Natural killer cell (primary cell): ENCODE data around the gene PROK1. TPM values are rescaled to one million over a fixed set of nuclear protein-coding genes. Genes with fewer than 3 reads are reported as not detected.

Experiments used
- ATAC-seq, 3 donors: fragments of 150-1000 bp in 2 of 3; fragments of 200-7000 bp in 1 of 3; cut with Tn5 transposase; 1 replicate in 1 of 3; 2 replicates in 2 of 3; pipeline ENCODE4 v1.10.0; 2021; ENCODE audit warnings: mild to moderate bottlenecking in 2 of 3, moderate library complexity in 2 of 3
- DNase-seq, 2 donors: peaks; one replicate each; pipeline versions ENCODE4 v3.0.0 to v3.0.0-alpha.2; 2013 to 2021; ENCODE audit warnings: mixed read lengths in 1 of 2
- H3K27ac ChIP-seq: one replicate; pipeline ENCODE4 v1.5.1; 2013; ENCODE audit warnings: mild to moderate bottlenecking, low read length
- H3K27me3 ChIP-seq: one replicate; pipeline ENCODE4 v1.6.1; 2013; ENCODE audit warnings: low read length; ENCODE audit not compliant: control insufficient read depth, insufficient read depth
- H3K36me3 ChIP-seq: one replicate; pipeline ENCODE4 v1.6.1; 2013; ENCODE audit warnings: low read length; ENCODE audit not compliant: control insufficient read depth, insufficient read depth
- H3K4me1 ChIP-seq: one replicate; pipeline ENCODE4 v1.6.1; 2013; ENCODE audit warnings: low read length; ENCODE audit not compliant: control insufficient read depth, insufficient read depth
- H3K4me3 ChIP-seq: one replicate; pipeline ENCODE4 v1.5.1; 2013; ENCODE audit warnings: low read length
- H3K9me3 ChIP-seq: one replicate; pipeline ENCODE4 v1.6.1; 2013; ENCODE audit warnings: low read length; ENCODE audit not compliant: control insufficient read depth, insufficient read depth
- H3K27ac Mint-ChIP-seq, 2 donors: one replicate each; pipeline ENCODE4 v1.8.0; 2022; ENCODE audit warnings: mild to moderate bottlenecking in 2 of 2, mixed read lengths in 2 of 2, moderate library complexity in 1 of 2
- H3K27me3 Mint-ChIP-seq, 2 donors: one replicate each; pipeline ENCODE4 v1.8.0; 2022; ENCODE audit warnings: low read depth in 2 of 2, mixed read lengths in 2 of 2
- H3K36me3 Mint-ChIP-seq: one replicate; pipeline ENCODE4 v1.8.0; 2022; ENCODE audit warnings: mixed read lengths
- H3K4me1 Mint-ChIP-seq, 2 donors: one replicate each; pipeline ENCODE4 v1.8.0; 2022; ENCODE audit warnings: mixed read lengths in 2 of 2
- H3K4me3 Mint-ChIP-seq: one replicate; pipeline ENCODE4 v1.8.0; 2022; ENCODE audit warnings: mild to moderate bottlenecking, moderate library complexity, mixed read lengths
- H3K9me3 Mint-ChIP-seq, 2 donors: one replicate each; pipeline ENCODE4 v1.8.0; 2022; ENCODE audit warnings: mixed read lengths in 2 of 2
- WGBS: methylation state at CpG from one replicate; pipeline ENCODE4 v1.1.7; 2013; ENCODE audit warnings: missing lambda C conversion rate; ENCODE audit not compliant: insufficient coverage; 5-methylcytosine and 5-hydroxymethylcytosine counted together
- intact Hi-C: fragments of 100-400 bp; cut with micrococcal nuclease; formaldehyde crosslinking; loops from one replicate; pipeline ENCODE4 v1.14.2; 2022
- total RNA-seq, 4 donors: library from RNA; stranded (reverse); fragments of 120-200 nt in 1 of 4; gene quantifications; one replicate each; pipeline versions ENCODE4 v1.2.3 to v1.2.4, GENCODE V29; 2013 to 2022
- TF ChIP-seq, protein P1 (sequence below): fragments of 200-600 bp; IDR thresholded peaks from one replicate; pipeline ENCODE4 v1.8.0; 2022; ENCODE audit warnings: antibody characterized with exemption

Gene PROK1
- total RNA-seq, 3 donors from 2014 or later (not counting 1 experiment from before 2014, with no cell fraction given): not detected

DNA sequence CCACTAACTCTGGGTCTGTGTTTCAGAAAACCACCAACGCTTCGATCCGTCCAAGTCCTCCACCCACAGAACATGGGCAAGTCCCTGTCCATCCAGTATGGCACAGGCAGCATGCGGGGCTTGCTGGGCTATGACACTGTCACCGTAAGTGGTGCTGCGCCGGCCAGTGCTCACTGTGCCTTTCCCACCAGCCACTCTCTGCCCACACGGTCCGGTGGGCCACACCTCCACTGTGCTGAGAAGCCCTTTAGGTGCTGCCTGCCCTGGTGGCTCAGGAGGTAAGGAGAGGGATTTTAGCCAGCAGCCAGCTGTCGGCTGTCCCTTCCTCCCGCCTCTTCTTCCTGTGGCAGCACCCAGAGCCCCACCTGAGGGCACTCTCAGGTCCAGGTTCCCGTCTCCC lies 33.9 kb downstream of the PROK1 start:
- TF ChIP-seq, protein P1, sequence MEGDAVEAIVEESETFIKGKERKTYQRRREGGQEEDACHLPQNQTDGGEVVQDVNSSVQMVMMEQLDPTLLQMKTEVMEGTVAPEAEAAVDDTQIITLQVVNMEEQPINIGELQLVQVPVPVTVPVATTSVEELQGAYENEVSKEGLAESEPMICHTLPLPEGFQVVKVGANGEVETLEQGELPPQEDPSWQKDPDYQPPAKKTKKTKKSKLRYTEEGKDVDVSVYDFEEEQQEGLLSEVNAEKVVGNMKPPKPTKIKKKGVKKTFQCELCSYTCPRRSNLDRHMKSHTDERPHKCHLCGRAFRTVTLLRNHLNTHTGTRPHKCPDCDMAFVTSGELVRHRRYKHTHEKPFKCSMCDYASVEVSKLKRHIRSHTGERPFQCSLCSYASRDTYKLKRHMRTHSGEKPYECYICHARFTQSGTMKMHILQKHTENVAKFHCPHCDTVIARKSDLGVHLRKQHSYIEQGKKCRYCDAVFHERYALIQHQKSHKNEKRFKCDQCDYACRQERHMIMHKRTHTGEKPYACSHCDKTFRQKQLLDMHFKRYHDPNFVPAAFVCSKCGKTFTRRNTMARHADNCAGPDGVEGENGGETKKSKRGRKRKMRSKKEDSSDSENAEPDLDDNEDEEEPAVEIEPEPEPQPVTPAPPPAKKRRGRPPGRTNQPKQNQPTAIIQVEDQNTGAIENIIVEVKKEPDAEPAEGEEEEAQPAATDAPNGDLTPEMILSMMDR: no peak
- Mint-ChIP-seq H3K4me1 (no peaks in the 10 kb centered on the region), H3K27ac (no peak overlapping the region), H3K9me3 (no peaks in the 10 kb centered on the region), H3K27me3 (peaks cover 5 to 14% of the 10 kb centered on the region in 2 donors), H3K36me3 (no peaks in the 10 kb centered on the region), H3K4me3 (no peak overlapping the region)
- intact Hi-C loops: no loop called here
- Histone ChIP-seq H3K27me3 (no peaks in the 10 kb centered on the region), H3K9me3 (no peaks in the 10 kb centered on the region), H3K4me1 (no peaks in the 10 kb centered on the region), H3K27ac (no peak overlapping the region), H3K36me3 (no peaks in the 10 kb centered on the region), H3K4me3 (no peak overlapping the region)
- DNase-seq: no peak
- 91% methylated on average over 12 of the region's 12 CpGs for WGBS
- ATAC-seq: no peak

DNA sequence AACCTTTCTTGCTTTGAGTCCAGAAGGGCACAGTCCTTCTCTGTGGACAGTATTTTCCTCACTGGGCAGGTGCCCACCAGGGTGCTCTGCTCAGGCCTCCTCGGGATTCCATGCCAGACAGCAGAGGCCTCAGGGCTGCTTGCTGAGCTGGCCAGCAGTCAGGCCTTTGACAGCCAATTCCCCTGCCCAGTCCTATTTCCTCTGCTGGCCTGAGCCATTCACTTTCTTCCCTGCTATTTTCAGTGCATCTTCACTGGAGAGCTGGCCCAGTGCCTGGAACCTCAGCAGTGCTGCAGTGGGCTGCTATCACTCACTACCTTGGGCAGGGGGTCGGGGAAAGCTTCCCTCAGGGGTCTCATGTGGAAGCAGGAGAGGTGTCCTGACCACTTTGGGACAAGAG lies 34.8 kb downstream of the PROK1 start:
- H3K4me3 Mint-ChIP-seq: no peak overlapping the region
- 41% methylated on average over 2 of the region's 2 CpGs for WGBS
- H3K27ac ChIP-seq: no peak overlapping the region
- DNase-seq (no peak), ATAC-seq (no peak)
- no peak overlapping the region for H3K27ac Mint-ChIP-seq
- intact Hi-C loops: no loop called here
- H3K4me1 ChIP-seq: no peaks in the 10 kb centered on the region
- H3K27me3 ChIP-seq: no peaks in the 10 kb centered on the region
- no peaks in the 10 kb centered on the region for H3K36me3 Mint-ChIP-seq
- no peaks in the 10 kb centered on the region for H3K9me3 Mint-ChIP-seq
- H3K36me3 ChIP-seq: no peaks in the 10 kb centered on the region
- TF ChIP-seq, protein P1: no peak
- H3K9me3 ChIP-seq: no peaks in the 10 kb centered on the region
- H3K4me1 Mint-ChIP-seq: no peaks in the 10 kb centered on the region
- no peak overlapping the region for H3K4me3 ChIP-seq
- peaks cover 5 to 14% of the 10 kb centered on the region in 2 donors for H3K27me3 Mint-ChIP-seq

DNA sequence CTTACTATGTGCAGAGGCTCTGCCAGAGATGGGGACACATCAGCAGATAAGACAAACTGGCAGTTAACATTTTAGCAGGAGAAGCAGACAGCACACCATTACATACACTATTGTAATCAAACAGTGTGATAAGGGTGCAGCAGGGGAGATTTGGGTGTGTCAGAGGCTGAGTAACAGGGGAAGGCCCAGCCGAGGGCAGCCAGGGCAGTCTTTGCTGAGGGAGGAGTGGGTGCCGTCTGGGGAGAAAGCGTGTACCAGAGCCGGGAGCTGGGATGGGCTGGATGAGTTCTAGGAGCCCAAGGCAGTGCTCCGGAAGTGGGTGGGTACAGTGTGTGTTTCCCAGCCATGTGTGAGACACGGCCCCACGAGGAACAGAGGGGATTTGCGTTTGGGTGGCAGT lies 36.8 kb downstream of the PROK1 start:
- no peak overlapping the region for H3K27ac Mint-ChIP-seq
- H3K27ac ChIP-seq: no peak overlapping the region
- ATAC-seq (no peak), DNase-seq (no peak)
- intact Hi-C loops: no loop called here
- TF ChIP-seq, protein P1: no peak
- H3K9me3 ChIP-seq: no peaks in the 10 kb centered on the region
- peaks cover 5 to 14% of the 10 kb centered on the region in 2 donors for H3K27me3 Mint-ChIP-seq
- H3K27me3 ChIP-seq: no peaks in the 10 kb centered on the region
- no peaks in the 10 kb centered on the region for H3K36me3 ChIP-seq
- no peaks in the 10 kb centered on the region for H3K4me1 Mint-ChIP-seq
- H3K4me3 ChIP-seq: no peak overlapping the region
- H3K4me1 ChIP-seq: no peaks in the 10 kb centered on the region
- H3K36me3 Mint-ChIP-seq: no peaks in the 10 kb centered on the region
- H3K9me3 Mint-ChIP-seq: no peaks in the 10 kb centered on the region
- H3K4me3 Mint-ChIP-seq: no peak overlapping the region
- 80% methylated on average over 8 of the region's 8 CpGs for WGBS

DNA sequence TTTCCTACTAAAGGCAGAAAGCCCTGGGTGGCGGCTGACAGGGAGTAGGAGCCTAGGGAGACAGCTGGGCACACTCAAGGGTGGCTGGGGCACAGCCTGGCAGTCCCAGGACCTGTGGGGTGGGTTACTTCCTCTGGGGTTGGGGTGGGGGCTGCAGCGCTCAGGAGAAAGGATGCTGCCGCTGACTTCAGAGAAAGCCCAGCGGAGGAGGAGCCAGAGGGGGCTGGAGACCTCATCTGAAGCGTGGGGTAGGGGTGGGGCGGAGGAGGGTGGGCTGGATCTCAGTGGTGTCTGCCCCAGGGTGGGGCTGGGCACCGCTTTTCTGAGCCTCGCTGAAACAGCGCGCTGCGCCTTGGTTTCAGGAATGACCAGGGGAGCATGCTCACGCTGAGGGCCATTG lies 37.2 kb downstream of the PROK1 start:
- Histone ChIP-seq H3K27ac (no peak overlapping the region), H3K36me3 (no peaks in the 10 kb centered on the region), H3K9me3 (no peaks in the 10 kb centered on the region), H3K27me3 (no peaks in the 10 kb centered on the region), H3K4me3 (no peak overlapping the region), H3K4me1 (no peaks in the 10 kb centered on the region)
- H3K27me3 Mint-ChIP-seq: peaks cover 5 to 13% of the 10 kb centered on the region in 2 donors
- TF ChIP-seq, protein P1: no peak
- no peaks in the 10 kb centered on the region for H3K4me1 Mint-ChIP-seq
- DNase-seq (no peak), ATAC-seq (no peak)
- no peak overlapping the region for H3K27ac Mint-ChIP-seq
- intact Hi-C loops: no loop called here
- 85% methylated on average over 12 of the region's 12 CpGs for WGBS
- H3K36me3 Mint-ChIP-seq: no peaks in the 10 kb centered on the region
- no peak overlapping the region for H3K4me3 Mint-ChIP-seq
- no peaks in the 10 kb centered on the region for H3K9me3 Mint-ChIP-seq
